HG03066 (cell line): Measurements from ENCODE around the gene COL9A2.

Experiments
- ATAC-seq: cut with Tn5 transposase; IDR thresholded peaks from one replicate; pipeline ENCODE4 v1.9.1; 2021; ENCODE audit warnings: low read depth; ENCODE audit not compliant: unreplicated experiment

The COL9A2 gene

GRCh38 chr1:40265919-40266318 is 51.2 kb downstream of the COL9A2 start:
- no peak for ATAC-seq

- ATAC-seq: no peak
These were observed 51.8 kb downstream of the COL9A2 start for GRCh38 chr1:40265298-40265697.

GRCh38 chr1:40264354-40264781 is 52.7 kb downstream of the COL9A2 start:
- ATAC-seq: no peak

- no peak for ATAC-seq
These were observed 58.7 kb downstream of the COL9A2 start for GRCh38 chr1:40258445-40258769.

- ATAC-seq: peak; percentile 93
These were observed 59.2 kb downstream of the COL9A2 start, which contains the start of gene ZMPSTE24 for GRCh38 chr1:40257688-40258444. Gene ZMPSTE24 (plus strand): TSS chr1:40258236. CDS start chr1:40258272, 36 bp downstream.

GRCh38 chr1:40257313-40257687 is 59.8 kb downstream of the COL9A2 start:
- peak; percentile 12 for ATAC-seq

GRCh38 chr1:40256401-40257084 is 60.5 kb downstream of the COL9A2 start:
- no peak for ATAC-seq

GRCh38 chr1:40255231-40255630 is 61.9 kb downstream of the COL9A2 start:
- no peak for ATAC-seq

- ATAC-seq: no peak
These were observed 64.5 kb downstream of the COL9A2 start for GRCh38 chr1:40252601-40253000.

GRCh38 chr1:40251456-40251855 is 65.6 kb downstream of the COL9A2 start:
- no peak for ATAC-seq
